ENCODE measurements around the gene CD300A.

The CD300A gene

DNA sequence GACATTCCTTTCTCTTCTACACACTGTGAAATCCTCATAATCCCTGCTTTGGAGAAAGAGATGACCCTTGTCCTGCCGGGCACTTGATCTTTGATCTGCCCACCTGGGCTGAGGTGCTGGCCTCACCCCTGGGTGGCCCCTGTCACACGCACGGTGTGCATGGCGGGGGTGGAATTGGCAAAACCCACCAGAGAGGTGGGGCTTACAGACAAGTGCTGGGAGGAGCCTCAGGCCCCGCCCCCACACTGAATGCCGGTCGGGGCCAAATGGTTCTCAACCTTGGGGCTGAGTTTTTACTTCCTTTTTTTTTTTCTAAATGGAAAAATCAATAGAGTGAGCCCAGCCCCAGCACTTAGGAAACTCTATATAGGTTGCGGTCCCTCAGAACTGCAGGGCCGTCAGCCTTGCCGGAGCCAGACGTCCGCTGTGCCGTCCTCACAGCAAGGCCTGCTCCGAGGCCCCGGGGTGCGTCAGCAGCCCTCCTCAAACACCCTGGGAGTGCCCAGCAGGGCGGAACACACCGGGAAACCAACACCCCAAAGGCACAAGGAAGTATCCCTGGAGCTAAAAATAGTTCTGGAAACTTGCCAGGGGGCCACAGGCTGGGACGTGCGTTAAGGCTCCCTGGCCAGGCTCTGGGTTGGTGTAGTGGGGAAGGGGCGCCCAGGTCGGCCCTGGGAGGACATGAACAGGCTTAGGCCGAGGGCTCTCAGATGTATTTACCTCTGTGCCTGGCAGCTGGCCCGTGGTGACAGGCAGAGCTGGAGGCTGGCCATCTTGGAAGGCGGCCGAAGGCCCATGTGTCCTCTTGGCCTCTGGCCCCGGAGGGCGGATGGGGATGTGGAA, 23.5 kb upstream of the CD300A start (continued):
- TF ChIP-seq PATZ1 (tag by site-specific recombination; IDR thresholded peaks at IDR 0.05) = peak; percentile 64; the same call in 1 of the 2 replicates
- peak; percentile 87; the same call in 1 of the 2 replicates for TF ChIP-seq ZNF423 (tag by site-specific recombination; IDR thresholded peaks at IDR 0.05)
- no peak for TF ChIP-seq ZNF169 (tag by site-specific recombination; IDR thresholded peaks at IDR 0.05)
- TF ChIP-seq, protein P1, sequence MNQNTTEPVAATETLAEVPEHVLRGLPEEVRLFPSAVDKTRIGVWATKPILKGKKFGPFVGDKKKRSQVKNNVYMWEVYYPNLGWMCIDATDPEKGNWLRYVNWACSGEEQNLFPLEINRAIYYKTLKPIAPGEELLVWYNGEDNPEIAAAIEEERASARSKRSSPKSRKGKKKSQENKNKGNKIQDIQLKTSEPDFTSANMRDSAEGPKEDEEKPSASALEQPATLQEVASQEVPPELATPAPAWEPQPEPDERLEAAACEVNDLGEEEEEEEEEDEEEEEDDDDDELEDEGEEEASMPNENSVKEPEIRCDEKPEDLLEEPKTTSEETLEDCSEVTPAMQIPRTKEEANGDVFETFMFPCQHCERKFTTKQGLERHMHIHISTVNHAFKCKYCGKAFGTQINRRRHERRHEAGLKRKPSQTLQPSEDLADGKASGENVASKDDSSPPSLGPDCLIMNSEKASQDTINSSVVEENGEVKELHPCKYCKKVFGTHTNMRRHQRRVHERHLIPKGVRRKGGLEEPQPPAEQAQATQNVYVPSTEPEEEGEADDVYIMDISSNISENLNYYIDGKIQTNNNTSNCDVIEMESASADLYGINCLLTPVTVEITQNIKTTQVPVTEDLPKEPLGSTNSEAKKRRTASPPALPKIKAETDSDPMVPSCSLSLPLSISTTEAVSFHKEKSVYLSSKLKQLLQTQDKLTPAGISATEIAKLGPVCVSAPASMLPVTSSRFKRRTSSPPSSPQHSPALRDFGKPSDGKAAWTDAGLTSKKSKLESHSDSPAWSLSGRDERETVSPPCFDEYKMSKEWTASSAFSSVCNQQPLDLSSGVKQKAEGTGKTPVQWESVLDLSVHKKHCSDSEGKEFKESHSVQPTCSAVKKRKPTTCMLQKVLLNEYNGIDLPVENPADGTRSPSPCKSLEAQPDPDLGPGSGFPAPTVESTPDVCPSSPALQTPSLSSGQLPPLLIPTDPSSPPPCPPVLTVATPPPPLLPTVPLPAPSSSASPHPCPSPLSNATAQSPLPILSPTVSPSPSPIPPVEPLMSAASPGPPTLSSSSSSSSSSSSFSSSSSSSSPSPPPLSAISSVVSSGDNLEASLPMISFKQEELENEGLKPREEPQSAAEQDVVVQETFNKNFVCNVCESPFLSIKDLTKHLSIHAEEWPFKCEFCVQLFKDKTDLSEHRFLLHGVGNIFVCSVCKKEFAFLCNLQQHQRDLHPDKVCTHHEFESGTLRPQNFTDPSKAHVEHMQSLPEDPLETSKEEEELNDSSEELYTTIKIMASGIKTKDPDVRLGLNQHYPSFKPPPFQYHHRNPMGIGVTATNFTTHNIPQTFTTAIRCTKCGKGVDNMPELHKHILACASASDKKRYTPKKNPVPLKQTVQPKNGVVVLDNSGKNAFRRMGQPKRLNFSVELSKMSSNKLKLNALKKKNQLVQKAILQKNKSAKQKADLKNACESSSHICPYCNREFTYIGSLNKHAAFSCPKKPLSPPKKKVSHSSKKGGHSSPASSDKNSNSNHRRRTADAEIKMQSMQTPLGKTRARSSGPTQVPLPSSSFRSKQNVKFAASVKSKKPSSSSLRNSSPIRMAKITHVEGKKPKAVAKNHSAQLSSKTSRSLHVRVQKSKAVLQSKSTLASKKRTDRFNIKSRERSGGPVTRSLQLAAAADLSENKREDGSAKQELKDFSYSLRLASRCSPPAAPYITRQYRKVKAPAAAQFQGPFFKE (tag by site-specific recombination; IDR thresholded peaks at IDR 0.05; ENCODE audit: borderline replicate concordance) = no peak
- TF ChIP-seq, protein P2, sequence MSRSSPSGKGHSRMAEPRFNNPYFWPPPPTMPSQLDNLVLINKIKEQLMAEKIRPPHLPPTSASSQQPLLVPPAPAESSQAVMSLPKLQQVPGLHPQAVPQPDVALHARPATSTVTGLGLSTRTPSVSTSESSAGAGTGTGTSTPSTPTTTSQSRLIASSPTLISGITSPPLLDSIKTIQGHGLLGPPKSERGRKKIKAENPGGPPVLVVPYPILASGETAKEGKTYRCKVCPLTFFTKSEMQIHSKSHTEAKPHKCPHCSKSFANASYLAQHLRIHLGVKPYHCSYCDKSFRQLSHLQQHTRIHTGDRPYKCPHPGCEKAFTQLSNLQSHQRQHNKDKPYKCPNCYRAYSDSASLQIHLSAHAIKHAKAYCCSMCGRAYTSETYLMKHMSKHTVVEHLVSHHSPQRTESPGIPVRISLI (tag by site-specific recombination; IDR thresholded peaks at IDR 0.05) = no peak
- peak; percentile 44; the same call in 1 of the 2 replicates for TF ChIP-seq TRIM28 (IDR thresholded peaks at IDR 0.05; ENCODE audit: borderline replicate concordance, low read length)
- no peak for TF ChIP-seq ZXDB (tag by site-specific recombination; IDR thresholded peaks at IDR 0.05)
- TF ChIP-seq, protein P3, sequence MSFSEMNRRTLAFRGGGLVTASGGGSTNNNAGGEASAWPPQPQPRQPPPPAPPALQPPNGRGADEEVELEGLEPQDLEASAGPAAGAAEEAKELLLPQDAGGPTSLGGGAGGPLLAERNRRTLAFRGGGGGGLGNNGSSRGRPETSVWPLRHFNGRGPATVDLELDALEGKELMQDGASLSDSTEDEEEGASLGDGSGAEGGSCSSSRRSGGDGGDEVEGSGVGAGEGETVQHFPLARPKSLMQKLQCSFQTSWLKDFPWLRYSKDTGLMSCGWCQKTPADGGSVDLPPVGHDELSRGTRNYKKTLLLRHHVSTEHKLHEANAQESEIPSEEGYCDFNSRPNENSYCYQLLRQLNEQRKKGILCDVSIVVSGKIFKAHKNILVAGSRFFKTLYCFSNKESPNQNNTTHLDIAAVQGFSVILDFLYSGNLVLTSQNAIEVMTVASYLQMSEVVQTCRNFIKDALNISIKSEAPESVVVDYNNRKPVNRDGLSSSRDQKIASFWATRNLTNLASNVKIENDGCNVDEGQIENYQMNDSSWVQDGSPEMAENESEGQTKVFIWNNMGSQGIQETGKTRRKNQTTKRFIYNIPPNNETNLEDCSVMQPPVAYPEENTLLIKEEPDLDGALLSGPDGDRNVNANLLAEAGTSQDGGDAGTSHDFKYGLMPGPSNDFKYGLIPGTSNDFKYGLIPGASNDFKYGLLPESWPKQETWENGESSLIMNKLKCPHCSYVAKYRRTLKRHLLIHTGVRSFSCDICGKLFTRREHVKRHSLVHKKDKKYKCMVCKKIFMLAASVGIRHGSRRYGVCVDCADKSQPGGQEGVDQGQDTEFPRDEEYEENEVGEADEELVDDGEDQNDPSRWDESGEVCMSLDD (tag by site-specific recombination; IDR thresholded peaks at IDR 0.05) = no peak
- TF ChIP-seq, protein P4, sequence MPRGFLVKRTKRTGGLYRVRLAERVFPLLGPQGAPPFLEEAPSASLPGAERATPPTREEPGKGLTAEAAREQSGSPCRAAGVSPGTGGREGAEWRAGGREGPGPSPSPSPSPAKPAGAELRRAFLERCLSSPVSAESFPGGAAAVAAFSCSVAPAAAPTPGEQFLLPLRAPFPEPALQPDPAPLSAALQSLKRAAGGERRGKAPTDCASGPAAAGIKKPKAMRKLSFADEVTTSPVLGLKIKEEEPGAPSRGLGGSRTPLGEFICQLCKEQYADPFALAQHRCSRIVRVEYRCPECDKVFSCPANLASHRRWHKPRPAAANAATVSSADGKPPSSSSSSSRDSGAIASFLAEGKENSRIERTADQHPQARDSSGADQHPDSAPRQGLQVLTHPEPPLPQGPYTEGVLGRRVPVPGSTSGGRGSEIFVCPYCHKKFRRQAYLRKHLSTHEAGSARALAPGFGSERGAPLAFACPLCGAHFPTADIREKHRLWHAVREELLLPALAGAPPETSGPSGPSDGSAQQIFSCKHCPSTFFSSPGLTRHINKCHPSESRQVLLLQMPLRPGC (tag by site-specific recombination; IDR thresholded peaks at IDR 0.05) = no peak
- 0 out of 2 replicates have a peak, but pooled peaks have one; percentile 20 for TF ChIP-seq OSR2 (tag by site-specific recombination; IDR thresholded peaks at IDR 0.05)
- no peak for TF ChIP-seq ZFP3 (tag by site-specific recombination; IDR thresholded peaks at IDR 0.05; ENCODE audit: low read depth)
- TF ChIP-seq, protein P5, sequence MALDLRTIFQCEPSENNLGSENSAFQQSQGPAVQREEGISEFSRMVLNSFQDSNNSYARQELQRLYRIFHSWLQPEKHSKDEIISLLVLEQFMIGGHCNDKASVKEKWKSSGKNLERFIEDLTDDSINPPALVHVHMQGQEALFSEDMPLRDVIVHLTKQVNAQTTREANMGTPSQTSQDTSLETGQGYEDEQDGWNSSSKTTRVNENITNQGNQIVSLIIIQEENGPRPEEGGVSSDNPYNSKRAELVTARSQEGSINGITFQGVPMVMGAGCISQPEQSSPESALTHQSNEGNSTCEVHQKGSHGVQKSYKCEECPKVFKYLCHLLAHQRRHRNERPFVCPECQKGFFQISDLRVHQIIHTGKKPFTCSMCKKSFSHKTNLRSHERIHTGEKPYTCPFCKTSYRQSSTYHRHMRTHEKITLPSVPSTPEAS (tag by site-specific recombination; IDR thresholded peaks at IDR 0.05) = no peak
- peak; percentile 52; the same call in 1 of the 2 replicates for TF ChIP-seq ZNF600 (tag by site-specific recombination; IDR thresholded peaks at IDR 0.05)
- TF ChIP-seq ZNF37A (tag by site-specific recombination; IDR thresholded peaks at IDR 0.05) = no peak
- no peak for TF ChIP-seq ZNF529 (tag by site-specific recombination; IDR thresholded peaks at IDR 0.05; ENCODE audit: insufficient replicate concordance)
- no peak for TF ChIP-seq SCRT2 (tag by site-specific recombination; IDR thresholded peaks at IDR 0.05)
- no peak for TF ChIP-seq FEZF1 (tag by site-specific recombination; IDR thresholded peaks at IDR 0.05)
- TF ChIP-seq ZSCAN23 (tag by site-specific recombination; IDR thresholded peaks at IDR 0.05) = no peak
- no peak for TF ChIP-seq ZNF473 (tag by site-specific recombination; IDR thresholded peaks at IDR 0.05)
- no peak for TF ChIP-seq ZNF23 (tag by site-specific recombination; IDR thresholded peaks at IDR 0.05; ENCODE audit: borderline replicate concordance)
- TF ChIP-seq ZNF670 (tag by site-specific recombination; IDR thresholded peaks at IDR 0.05; ENCODE audit: low read depth) = no peak
